GM13977 (cell line): ENCODE measurements around the gene GNRHR.

ENCODE experiments used
- DNase-seq: peaks from one replicate; pipeline ENCODE4 v3.0.0; 2012; ENCODE audit warnings: low spot score
- CTCF ChIP-seq: IDR thresholded peaks from 2 replicates; pipeline ENCODE4 v1.5.1; 2012; ENCODE audit warnings: mild to moderate bottlenecking, control low read depth; ENCODE audit not compliant: insufficient read depth; ENCODE audit errors: extremely low read depth, missing control alignments
- in situ Hi-C: fragments of 300-500 bp; cut with MboI; formaldehyde crosslinking; loops from one replicate; pipeline ENCODE4 v1.12.0; 2022; ENCODE audit warnings: low sequenced_read_pairs, low pct_unique_long_range_greater_than_20kb, mixed read lengths, inconsistent platforms; ENCODE audit not compliant: unreplicated experiment

Gene GNRHR

GRCh38 chr4:67755974-67756373, 1.8 kb upstream of the GNRHR start:
- in situ Hi-C loops: no loop called here
- TF ChIP-seq CTCF: no peak
- DNase-seq: no peak

GRCh38 chr4:67751260-67751659, 2.9 kb downstream of the GNRHR start:
- DNase-seq: no peak
- in situ Hi-C loops: no loop called here
- no peak for TF ChIP-seq CTCF

GRCh38 chr4:67750691-67751090, 3.5 kb downstream of the GNRHR start:
- TF ChIP-seq CTCF: no peak
- no peak for DNase-seq
- in situ Hi-C loops: no loop called here

GRCh38 chr4:67749286-67749685, 4.9 kb downstream of the GNRHR start:
- TF ChIP-seq CTCF: no peak
- DNase-seq: no peak
- in situ Hi-C loops: no loop called here

- peak; percentile 23 for DNase-seq
- peak; percentile 56 for TF ChIP-seq CTCF
- in situ Hi-C loops: no loop called here
These were observed 7.2 kb downstream of the GNRHR start for GRCh38 chr4:67746797-67747495.

GRCh38 chr4:67744561-67745283, 9.5 kb downstream of the GNRHR start:
- in situ Hi-C loops: no loop called here
- no peak for TF ChIP-seq CTCF
- no peak for DNase-seq
